ENCODE data around the gene MFSD11. TPM values are rescaled to one million over a fixed set of nuclear protein-coding genes. Genes with fewer than 3 reads are reported as not detected.

MFSD11 gene
- total and polyA plus RNA-seq, 2 of the 4 experiments (the other 2 are of a cell fraction), result 12.3 to 16.1 TPM

DNA sequence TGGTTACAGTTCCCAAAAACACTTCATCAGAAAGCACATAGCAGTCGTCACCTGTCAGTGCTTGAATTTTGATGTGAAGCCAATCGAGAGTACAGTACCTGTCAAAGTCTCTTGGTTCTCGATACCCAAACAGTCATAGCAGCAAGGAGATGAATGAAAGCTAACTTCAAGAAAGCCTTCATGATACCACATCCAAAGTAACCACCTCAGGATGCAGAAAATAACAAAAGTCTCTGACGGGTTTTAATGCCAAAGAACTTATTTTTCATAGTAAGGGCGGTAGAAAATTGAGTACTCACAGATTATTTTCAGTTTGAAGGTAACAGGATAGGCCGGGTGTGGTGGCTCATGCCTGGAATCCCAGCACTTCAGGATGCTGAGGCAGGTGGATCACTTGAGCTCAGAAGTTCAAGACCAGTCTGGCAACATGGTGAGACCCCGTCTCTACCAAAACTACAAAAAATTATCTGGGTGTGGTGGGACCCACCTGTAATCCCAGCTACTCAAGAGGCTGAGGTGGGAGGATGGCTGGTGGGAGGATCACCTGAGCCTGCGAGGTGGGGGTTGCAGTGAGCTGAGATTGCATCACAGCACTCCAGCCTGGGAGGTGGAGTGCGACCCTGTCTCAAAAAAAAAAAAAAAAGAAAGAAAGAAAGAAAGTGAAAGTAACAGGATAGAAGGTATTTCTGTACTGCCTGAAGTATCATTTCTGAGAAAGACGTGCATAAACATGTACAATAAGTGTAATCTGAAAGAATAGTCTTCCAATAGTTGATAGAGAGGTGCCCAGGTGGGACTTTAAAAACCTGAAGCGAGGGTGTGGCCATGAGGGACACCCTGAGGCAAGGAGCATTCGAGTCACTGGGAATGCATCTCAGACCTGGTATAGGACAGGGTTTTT lies 15.4 kb downstream of the MFSD11 start:
- H2AK5ac ChIP-seq (ENCODE audit: low read depth, low read length), result no peak overlapping the region
- H4K8ac ChIP-seq (ENCODE audit: low read depth in 2 of 2, low read length in 2 of 2), result no peak overlapping the region
- no peak overlapping the region for H4K5ac ChIP-seq (ENCODE audit: low read depth, low read length)
- no TSS peak for BruUV-seq (replicated peaks)
- in situ Hi-C loops (cut with MboI; ENCODE audit: low sequenced_read_pairs) (no loop called here), intact Hi-C loops (cut with micrococcal nuclease) (no loop called here), dilution Hi-C loops (cut with HindIII; ENCODE audit: low sequenced_read_pairs, unreplicated experiment) (no loop called here)
- CTCF ChIA-PET, result interaction anchor here (0.7 kb wide), 1 partner anchor 135 kb away, joined by 3 read pairs; no protein-coding TSS in a partner anchor
- no peak overlapping the region for H4K91ac ChIP-seq (ENCODE audit: insufficient read depth, low read depth, low read length)
- no peak overlapping the region for H3K4me2 ChIP-seq (ENCODE audit: low read depth, low read length)
- ATAC-seq (ENCODE audit: low read depth) (no peak), DNase-seq (no peak)
- no peak overlapping the region for H2BK20ac ChIP-seq (ENCODE audit: low read depth, low read length)
- no peak overlapping the region for H3K18ac ChIP-seq (ENCODE audit: low read depth, low read length)
- no peaks in the 10 kb centered on the region for H3K9me3 ChIP-seq (ENCODE audit: control insufficient read depth, insufficient read depth, low read length)
- H2BK120ac ChIP-seq (ENCODE audit: low read depth, low read length), result no peak overlapping the region
- no peaks in the 10 kb centered on the region for H3K27me3 ChIP-seq (ENCODE audit: control insufficient read depth, insufficient read depth, low read length)
- H3K4me3 ChIP-seq (ENCODE audit: insufficient read depth, low read depth, low read length), result no peak overlapping the region
- peaks cover 18% of the 10 kb centered on the region for H3K36me3 ChIP-seq (ENCODE audit: control insufficient read depth, insufficient read depth, low read length)
- no peak overlapping the region for H3K23ac ChIP-seq (ENCODE audit: low read depth, low read length)
- 82% methylated on average over 3 of the region's 12 CpGs; no CpG with 5 or more reads in 1 of the 2 experiments for WGBS, 2 experiments (ENCODE audit: extremely low coverage in 2 of 2, insufficient read length in 1 of 2)
- no peak overlapping the region for H3K4ac ChIP-seq (ENCODE audit: low read depth, low read length)
- no peak overlapping the region for H2BK5ac ChIP-seq (ENCODE audit: low read depth, low read length, poor library complexity, severe bottlenecking)
- no peaks in the 10 kb centered on the region for H4K20me1 ChIP-seq (ENCODE audit: insufficient read depth, low read length)
- no peak overlapping the region for H2BK15ac ChIP-seq (ENCODE audit: low read depth, low read length)
- 0 out of 4 replicates have a peak, but pooled peaks cover 0 to 3% of the 10 kb centered on the region in 2 experiments for H3K79me1 ChIP-seq (ENCODE audit: low read depth in 1 of 2, low read length in 2 of 2)
- no peaks in the 10 kb centered on the region for H3K4me1 ChIP-seq (ENCODE audit: control insufficient read depth, insufficient read depth, low read length)
- no peak overlapping the region for H3K14ac ChIP-seq (replicated peaks; ENCODE audit: low read depth, low read length)
- peaks cover 5% of the 10 kb centered on the region; the same call in 1 of the 2 replicates for H3K9me1 ChIP-seq (ENCODE audit: insufficient read depth, low read length)
- H3K9ac ChIP-seq (ENCODE audit: low read depth, low read length), result no peak overlapping the region
- TF ChIP-seq FOS (IDR thresholded peaks at IDR 0.05; ENCODE audit: low read depth, low read length) (no peak), RFX5 (IDR thresholded peaks at IDR 0.05; ENCODE audit: low read depth, low read length) (no peak), NFE2L2 (IDR thresholded peaks at IDR 0.05; ENCODE audit: low read depth, low read length) (no peak)
- TF ChIP-seq, protein P1, sequence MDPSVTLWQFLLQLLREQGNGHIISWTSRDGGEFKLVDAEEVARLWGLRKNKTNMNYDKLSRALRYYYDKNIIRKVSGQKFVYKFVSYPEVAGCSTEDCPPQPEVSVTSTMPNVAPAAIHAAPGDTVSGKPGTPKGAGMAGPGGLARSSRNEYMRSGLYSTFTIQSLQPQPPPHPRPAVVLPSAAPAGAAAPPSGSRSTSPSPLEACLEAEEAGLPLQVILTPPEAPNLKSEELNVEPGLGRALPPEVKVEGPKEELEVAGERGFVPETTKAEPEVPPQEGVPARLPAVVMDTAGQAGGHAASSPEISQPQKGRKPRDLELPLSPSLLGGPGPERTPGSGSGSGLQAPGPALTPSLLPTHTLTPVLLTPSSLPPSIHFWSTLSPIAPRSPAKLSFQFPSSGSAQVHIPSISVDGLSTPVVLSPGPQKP (IDR thresholded peaks at IDR 0.05; ENCODE audit: borderline replicate concordance, low read depth, low read length), result no peak
- H2AK9ac ChIP-seq (replicated peaks; ENCODE audit: low read depth, low read length, poor library complexity), result no peak overlapping the region
- no peak overlapping the region for H2AFZ ChIP-seq (replicated peaks; ENCODE audit: low read length, poor library complexity)
- POLR2A ChIA-PET (ENCODE audit: unreplicated experiment), result no interaction called here
- H3K27ac ChIP-seq (ENCODE audit: insufficient read depth, low read length), result no peak overlapping the region
- no peak overlapping the region for H3K56ac ChIP-seq (ENCODE audit: extremely low read depth, insufficient read depth, low read length)

All from IMR-90 (cell line).